ENCODE results near the gene GPR161.

- TF ChIP-seq CTCF (conservative IDR thresholded peaks at IDR 0.05; ENCODE audit: low read depth, low read length), result no peak
- TF ChIP-seq EZH2 (IDR thresholded peaks at IDR 0.05; ENCODE audit: low read length, unreplicated experiment), result no peak
- no peak for TF ChIP-seq EZH2phosphoT487 (IDR thresholded peaks at IDR 0.05; ENCODE audit: borderline replicate concordance, low read length)
Observed at GRCh38 chr1:168161459-168161858, 24.7 kb upstream of the GPR161 start.

Measured in PC-3 (cell line).